GM19351 (cell line): ENCODE measurements around the gene PIEZO1.

ENCODE experiments used
- ATAC-seq: cut with Tn5 transposase; IDR thresholded peaks from one replicate; pipeline ENCODE4 v1.9.1; 2021; ENCODE audit warnings: mild to moderate bottlenecking, moderate library complexity; ENCODE audit not compliant: unreplicated experiment

Gene PIEZO1

GRCh38 chr16:88694221-88695087 lies 90.6 kb downstream of the PIEZO1 start:
- no peak for ATAC-seq

- no peak for ATAC-seq
These were observed 91.4 kb downstream of the PIEZO1 start for GRCh38 chr16:88693420-88694177.

DNA sequence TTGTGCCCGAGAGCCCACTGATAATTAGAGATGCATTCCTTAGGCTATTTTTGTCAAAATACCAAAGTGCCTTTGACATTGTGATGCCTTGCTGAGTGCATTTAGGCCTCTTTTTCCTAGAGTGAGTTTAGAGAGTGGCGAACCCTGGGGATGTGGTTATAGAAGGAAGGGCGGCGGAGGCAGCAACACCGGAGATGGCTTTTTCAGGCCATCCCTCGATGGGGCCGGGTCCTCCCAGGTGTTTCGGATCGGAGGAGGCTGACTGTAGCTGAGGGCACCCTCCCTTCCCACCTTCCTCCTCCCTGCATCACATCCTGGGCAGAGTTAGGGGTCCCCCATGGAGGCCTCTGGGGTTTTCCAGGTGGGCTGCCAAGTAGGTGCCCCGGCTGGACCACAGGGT lies 92.2 kb downstream of the PIEZO1 start:
- no peak for ATAC-seq

GRCh38 chr16:88691924-88692560 lies 93.0 kb downstream of the PIEZO1 start:
- ATAC-seq, result no peak

DNA sequence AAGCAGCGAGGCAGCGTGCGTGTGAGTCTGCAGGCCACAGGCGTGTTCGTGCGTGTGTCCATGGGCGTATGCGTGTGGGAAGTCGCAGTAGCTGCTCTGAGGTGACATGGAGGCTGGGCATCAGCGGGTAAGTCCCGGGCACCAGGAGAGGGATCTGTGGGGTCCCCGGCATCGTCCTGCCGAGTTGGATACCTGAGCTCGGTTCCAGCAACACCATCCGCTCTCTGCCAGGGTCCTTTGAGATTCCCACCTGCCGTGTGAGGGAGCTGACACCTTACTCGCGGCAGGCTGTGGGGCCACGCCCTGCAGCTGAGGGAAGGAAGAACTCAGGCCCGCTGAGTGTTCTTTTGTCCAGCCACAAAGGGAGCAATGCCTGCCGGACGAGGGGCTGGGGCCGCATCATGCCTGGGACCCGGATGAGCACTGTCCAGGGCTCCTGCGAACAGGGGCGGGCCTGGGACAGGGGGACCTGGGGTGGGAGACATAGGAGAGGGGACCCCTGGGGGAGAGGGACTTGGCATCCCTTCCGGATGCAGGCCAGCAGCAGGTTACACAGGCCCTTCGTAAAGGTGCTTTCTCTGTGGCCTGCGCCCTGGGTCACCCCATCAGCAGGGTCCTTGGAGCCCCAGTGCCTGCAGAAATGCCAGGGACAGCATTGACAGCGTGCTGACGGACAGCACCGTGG lies 93.7 kb downstream of the PIEZO1 start:
- no peak for ATAC-seq

- no peak for ATAC-seq
These were observed 94.5 kb downstream of the PIEZO1 start for GRCh38 chr16:88690341-88691128.

DNA sequence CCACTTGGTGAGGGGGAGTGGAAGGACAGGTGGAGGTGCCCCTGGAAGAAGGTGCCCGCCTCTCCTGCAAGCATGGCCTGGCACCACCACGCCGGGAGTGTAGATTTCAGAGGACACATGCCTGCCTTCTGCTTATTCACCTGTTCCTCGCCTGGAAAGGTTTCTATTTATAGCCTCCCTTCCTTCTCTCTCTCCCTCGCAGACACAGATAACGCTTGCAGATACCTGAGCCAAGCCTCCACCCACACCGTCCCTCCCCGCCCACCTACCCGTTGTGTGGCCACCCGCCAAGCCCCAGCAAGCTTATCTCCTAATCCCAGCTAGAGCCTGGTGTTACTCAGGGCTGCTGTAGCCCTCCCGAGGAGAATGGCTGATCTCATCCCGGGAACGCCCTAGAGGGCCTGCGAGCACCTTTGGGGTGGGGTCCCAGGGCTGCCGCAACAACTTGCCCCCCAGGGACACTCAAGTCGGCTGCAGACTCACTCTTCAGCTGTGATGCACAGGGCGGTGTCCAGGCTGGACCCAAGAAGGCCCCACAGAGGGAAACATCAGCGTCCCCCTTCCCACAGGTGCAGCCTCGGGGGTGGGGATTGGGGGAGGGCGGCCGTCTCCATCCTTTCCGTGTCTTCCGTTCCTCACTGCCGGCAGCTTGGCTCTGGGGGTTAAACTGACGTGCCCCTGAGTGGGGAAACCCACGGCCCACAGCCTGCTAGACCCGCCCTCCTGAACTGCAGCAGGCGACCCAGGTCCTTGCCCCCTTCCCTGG lies 96.8 kb downstream of the PIEZO1 start:
- ATAC-seq, result no peak

DNA sequence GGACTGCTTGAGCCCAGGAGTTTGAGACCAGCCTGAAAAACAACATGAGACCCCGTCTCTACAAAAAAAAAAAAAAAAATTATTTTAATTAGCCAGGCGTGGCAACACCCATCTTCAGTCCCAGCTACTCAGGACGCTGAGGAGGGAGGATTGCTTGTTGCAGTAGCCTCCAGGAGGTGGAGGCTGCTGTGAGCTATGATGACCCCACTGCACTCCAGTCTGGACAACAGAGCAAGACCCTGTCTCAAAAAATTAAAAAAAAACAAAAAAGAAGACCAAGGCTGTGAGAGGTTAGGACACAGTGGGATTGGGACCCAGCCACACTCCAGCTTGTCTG lies 97.4 kb downstream of the PIEZO1 start:
- no peak for ATAC-seq

- no peak for ATAC-seq
These were observed 97.8 kb downstream of the PIEZO1 start for GRCh38 chr16:88687254-88687576.

DNA sequence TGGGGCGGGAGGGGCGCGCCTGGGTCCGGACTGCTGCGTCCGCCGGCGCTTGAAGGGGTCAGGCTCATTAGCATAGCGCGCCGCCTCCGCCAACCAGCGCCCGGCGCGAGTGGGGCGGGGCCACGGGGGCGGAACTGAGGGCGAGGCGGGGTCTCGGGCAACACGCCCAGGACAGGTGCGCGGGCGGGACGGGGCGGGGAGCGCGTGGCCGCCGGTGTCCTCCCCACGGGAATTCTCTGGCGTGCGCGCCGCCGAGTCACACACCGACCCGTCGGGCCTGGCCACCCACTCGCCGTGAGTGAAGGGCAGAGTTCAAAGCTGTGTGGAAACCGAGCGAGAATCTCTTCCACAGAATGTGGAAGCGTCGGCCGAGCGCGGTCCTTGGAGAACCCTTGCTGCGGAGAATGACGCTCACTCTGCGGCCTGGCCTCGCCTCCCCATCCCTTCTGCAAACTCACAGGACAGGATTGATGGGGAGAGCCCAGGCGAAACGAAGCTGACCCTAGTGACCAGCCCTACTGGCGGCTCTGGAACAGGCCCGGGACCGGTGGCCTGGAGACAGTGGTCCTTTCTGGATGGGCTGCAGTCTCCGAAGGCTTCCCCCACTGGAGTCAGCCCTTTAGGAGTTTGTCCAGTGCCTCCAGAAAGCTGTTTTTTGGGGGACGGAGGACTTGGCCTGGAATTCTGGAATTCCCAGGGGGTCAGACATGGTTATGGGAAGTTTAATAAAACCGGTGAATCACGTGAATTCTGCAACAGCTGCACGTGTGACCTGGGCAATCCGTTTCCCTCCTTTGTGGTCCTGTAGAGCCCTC lies 98.4 kb downstream of the PIEZO1 start, which contains the start of gene SNAI3:
SNAI3 (minus strand) TSS at position 69 of the 815 bp plus-strand sequence. CDS start 101 bp downstream, outside the sequence.
- peak; percentile 61 for ATAC-seq

GRCh38 chr16:88686062-88686438 lies 99.0 kb downstream of the PIEZO1 start:
- ATAC-seq, result no peak

DNA sequence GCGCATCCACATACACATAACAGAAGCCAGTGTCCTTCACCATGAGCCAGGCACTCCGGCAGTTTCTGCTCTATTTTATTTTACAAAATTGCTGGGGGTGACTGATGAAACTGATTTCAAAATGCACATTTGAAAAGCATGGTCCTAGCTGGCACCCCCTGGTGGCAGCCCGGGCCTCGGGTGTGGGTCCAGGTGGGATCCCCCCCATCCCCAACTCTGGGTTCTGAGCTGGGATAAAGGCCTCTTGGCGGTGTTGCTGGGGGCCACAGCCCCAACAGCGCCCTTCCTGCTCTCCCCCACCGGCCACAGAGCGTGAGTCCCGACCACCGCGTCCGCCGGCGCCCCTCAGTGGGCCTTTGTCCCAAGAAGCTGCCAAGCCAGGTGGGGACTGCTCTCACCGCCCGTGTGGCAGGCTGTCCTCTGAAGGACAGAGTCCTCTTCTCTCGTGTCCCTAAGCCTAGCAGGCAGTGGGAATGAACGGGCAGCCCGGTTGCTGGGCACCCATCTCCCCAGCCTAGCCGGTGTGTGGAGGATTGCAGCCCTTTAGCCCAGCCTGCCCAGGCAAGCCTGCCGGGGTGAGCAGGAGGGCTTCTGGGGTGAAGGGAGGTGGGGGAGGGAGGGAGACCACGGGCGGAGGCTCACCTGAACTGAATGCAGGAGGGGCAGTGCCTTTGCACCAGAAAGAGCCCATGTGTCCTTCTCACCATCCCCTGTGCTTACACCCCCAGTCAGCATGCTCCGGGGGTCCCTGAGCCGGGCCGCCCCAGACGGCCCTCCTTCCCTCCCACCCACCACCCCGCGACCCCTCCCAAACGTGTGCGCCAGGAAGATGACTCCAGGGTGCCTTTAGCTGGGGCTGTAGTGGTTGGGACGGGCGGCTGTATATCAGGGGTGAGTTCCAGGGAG lies 99.6 kb downstream of the PIEZO1 start:
- ATAC-seq, result no peak

DNA sequence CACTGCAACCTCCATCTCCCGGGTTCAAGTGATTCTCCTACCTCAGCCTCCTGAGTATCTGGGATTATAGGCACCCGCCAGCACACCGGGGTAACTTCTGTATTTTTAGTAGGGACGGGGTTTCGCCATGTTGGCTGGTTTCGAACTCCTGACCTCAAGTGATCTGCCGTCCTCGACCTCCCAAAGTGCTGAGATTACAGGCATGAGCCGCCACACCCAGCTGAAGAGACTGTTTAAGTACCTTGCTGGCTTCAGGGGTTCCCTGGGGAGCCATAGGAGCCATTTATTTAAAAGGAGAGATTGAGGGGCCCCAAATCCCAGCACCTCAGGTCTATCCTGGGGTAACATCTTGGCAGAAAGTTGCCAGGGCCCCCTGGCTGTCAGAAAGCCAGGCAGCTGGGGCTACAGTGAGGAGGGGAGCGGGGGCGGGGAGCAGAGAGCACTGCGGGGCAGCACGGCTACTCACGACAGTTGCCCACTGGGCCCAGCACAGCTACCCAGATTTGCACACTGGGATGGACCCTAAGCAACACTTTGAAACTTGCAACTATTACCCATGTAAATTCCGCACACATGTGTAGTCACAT lies 100.4 kb downstream of the PIEZO1 start:
- no peak for ATAC-seq

DNA sequence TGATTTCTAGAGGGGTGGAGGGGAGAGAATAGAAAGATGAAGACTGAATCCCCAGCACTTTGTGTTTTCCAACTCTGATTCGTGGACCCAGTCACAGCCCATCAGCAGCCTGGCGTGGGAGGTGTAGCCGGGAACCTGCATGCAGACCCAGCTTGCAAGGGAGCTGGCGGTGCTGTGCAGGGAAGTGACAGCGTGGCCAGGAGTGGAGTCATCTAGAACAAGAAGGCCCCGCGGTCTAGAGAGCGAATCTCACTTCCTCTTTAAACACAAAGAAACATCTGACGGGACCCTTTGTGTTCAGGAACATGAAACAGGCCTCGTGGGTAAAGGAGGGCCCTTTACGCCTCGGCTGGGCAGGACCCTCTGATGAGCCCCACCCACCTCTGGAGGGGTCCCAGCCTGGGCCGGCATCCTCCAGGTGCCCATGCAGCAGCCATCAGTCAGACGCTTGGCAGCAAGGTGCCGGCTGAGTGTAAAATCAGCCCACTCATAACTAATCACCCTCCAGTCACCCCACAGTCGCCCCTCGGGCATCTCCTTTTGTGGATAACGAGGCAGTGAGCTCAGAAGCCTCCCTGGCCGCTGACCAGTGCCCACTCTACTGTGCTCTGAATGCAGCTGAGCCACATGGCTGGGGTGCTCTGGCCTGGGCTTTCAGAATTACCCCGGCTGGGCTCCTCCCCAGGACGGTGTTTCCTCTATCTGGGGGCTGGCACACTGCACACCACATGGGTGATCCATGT lies 103.1 kb downstream of the PIEZO1 start:
- peak; percentile 71 for ATAC-seq

GRCh38 chr16:88681084-88681680 lies 103.8 kb downstream of the PIEZO1 start:
- ATAC-seq, result no peak

DNA sequence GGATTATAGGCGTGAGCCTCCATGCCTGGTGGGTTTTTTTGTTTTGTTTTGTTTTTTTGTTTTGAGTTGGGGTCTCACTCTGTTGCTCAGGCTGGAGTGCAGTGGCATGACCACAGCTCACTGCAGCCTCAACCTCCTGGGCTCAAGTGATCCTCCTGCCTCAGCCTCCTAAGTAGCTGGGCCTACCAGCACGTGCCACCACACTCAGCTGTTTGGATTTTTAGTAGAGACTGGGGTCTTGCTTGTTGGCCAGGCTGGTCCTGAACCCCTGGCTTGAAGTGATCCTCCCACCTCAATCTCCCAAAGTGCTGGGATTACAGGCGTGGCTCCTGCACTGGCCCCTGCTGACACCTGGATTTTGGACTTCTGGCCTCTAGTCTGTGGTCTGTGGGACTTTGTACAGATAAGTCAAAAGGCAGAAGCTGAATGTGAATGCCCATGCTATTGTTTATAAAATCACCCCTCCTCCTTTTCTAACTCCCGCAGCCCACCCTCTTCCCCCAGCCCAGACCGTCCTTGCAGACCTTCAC lies 104.4 kb downstream of the PIEZO1 start:
- ATAC-seq, result no peak
